Neural cell (in vitro differentiated cells): Measurements from ENCODE around the gene PACS1.

ENCODE experiments used
- CTCF ChIP-seq: fragments of 450-650 bp; IDR thresholded peaks from 2 replicates; pipeline ENCODE4 v1.5.1; 2014; ENCODE audit warnings: antibody characterized with exemption, mild to moderate bottlenecking, moderate library complexity; ENCODE audit not compliant: poor library complexity, severe bottlenecking
- EZH2 ChIP-seq: fragments of 200-600, 300-800 bp; shearing (Covaris generic), sonication (generic); IDR thresholded peaks from 2 replicates; pipeline ENCODE4 v1.6.1; 2014; ENCODE audit warnings: antibody characterized with exemption, low read length, borderline replicate concordance, mild to moderate bottlenecking; ENCODE audit not compliant: insufficient read depth, poor library complexity, severe bottlenecking
- MXI1 ChIP-seq: fragments of 450-650 bp; conservative IDR thresholded peaks from 2 replicates; pipeline ENCODE4 v1.6.1; 2014; ENCODE audit warnings: antibody characterized with exemption, mild to moderate bottlenecking; ENCODE audit not compliant: poor library complexity, severe bottlenecking
- POLR2AphosphoS5 ChIP-seq: IDR thresholded peaks from 2 replicates; pipeline ENCODE4 v1.6.1; 2012
- RAD21 ChIP-seq: fragments of 450-650 bp; conservative IDR thresholded peaks from 2 replicates; pipeline ENCODE4 v1.6.1; 2014; ENCODE audit warnings: antibody characterized with exemption, mild to moderate bottlenecking, moderate library complexity
- REST ChIP-seq: IDR thresholded peaks from 2 replicates; pipeline ENCODE4 v1.6.1; 2012; ENCODE audit warnings: borderline replicate concordance
- TAF1 ChIP-seq: IDR thresholded peaks from 2 replicates; pipeline ENCODE4 v1.6.1; 2012; ENCODE audit warnings: low read depth

- TF ChIP-seq CTCF = no peak
- TF ChIP-seq POLR2AphosphoS5 = no peak
- TF ChIP-seq TAF1 = no peak
- no peak for TF ChIP-seq REST
- no peak for TF ChIP-seq MXI1
- TF ChIP-seq EZH2 = no peak
- TF ChIP-seq RAD21 = no peak
These were observed 98.2 kb downstream of the PACS1 start for GRCh38 chr11:66168289-66168688.
